T-helper 2 cell (primary cell): ENCODE measurements around the gene OR6J1.
"Not testable (repeated sequence)": the region's sequence is repeated elsewhere in the genome, so short reads cannot be mapped to it uniquely, and the experiment has no call there.

Source experiments
- DNase-seq, 5 experiments: peaks; one replicate each; pipeline versions ENCODE4 v3.0.0 to v3.0.0-alpha.2; 2012 to 2022
- total RNA-seq, 2 donors: gene quantifications; one replicate each; lab custom pipeline; 2026; lab: John Stamatoyannopoulos, UW

The OR6J1 gene
- total RNA-seq, result 0 reads per million in 2 donors

GRCh38 chr14:22644305-22644635, at the start of gene OR6J1:
OR6J1 (minus strand) TSS chr14:22644352; CDS start chr14:22634811, 9,541 bp downstream.
- DNase-seq, result no peak

- DNase-seq, result no peak
These were observed 48.0 kb upstream of the OR6J1 start for GRCh38 chr14:22692194-22692593.

- no peak for DNase-seq
These were observed 47.0 kb upstream of the OR6J1 start for GRCh38 chr14:22691171-22691570.

- DNase-seq, result peak in 1 of 5 experiments; percentile 44
These were observed 45.0 kb upstream of the OR6J1 start for GRCh38 chr14:22689199-22689598.

GRCh38 chr14:22687969-22688368, 43.8 kb upstream of the OR6J1 start:
- not testable (repeated sequence) for DNase-seq

GRCh38 chr14:22686176-22686611, 42.0 kb upstream of the OR6J1 start:
- not testable (repeated sequence) for DNase-seq

GRCh38 chr14:22685467-22685866, 41.3 kb upstream of the OR6J1 start:
- no peak for DNase-seq

GRCh38 chr14:22683428-22683827, 39.3 kb upstream of the OR6J1 start:
- DNase-seq, result not testable (repeated sequence)

- no peak for DNase-seq
These were observed 34.1 kb upstream of the OR6J1 start for GRCh38 chr14:22678221-22678620.

GRCh38 chr14:22677551-22677950, 33.4 kb upstream of the OR6J1 start:
- DNase-seq, result not testable (repeated sequence)

- DNase-seq, result no peak
These were observed 27.5 kb upstream of the OR6J1 start for GRCh38 chr14:22671622-22672021.

GRCh38 chr14:22668863-22669262, 24.7 kb upstream of the OR6J1 start:
- DNase-seq, result no peak

- DNase-seq, result no peak
These were observed 24.3 kb upstream of the OR6J1 start for GRCh38 chr14:22668417-22668816.

- no peak for DNase-seq
These were observed 23.7 kb upstream of the OR6J1 start for GRCh38 chr14:22667881-22668280.

- DNase-seq, result no peak
These were observed 22.2 kb upstream of the OR6J1 start for GRCh38 chr14:22666203-22666893.

- no peak for DNase-seq
These were observed 20.1 kb upstream of the OR6J1 start for GRCh38 chr14:22664261-22664660.

- DNase-seq, result no peak
These were observed 16.5 kb upstream of the OR6J1 start for GRCh38 chr14:22660654-22661053.

GRCh38 chr14:22658946-22659345, 14.8 kb upstream of the OR6J1 start:
- no peak for DNase-seq

- peak in 1 of 5 experiments; percentile 16 for DNase-seq
These were observed 13.7 kb upstream of the OR6J1 start for GRCh38 chr14:22657861-22658260.

GRCh38 chr14:22656945-22657731, 13.0 kb upstream of the OR6J1 start:
- DNase-seq, result no peak

- no peak for DNase-seq
These were observed 12.1 kb upstream of the OR6J1 start for GRCh38 chr14:22656226-22656625.

GRCh38 chr14:22653012-22653621, 9.0 kb upstream of the OR6J1 start:
- peak in 4 of 5 experiments; percentile 2 to 63 (median 24) for DNase-seq

- DNase-seq, result no peak
These were observed 7.4 kb upstream of the OR6J1 start for GRCh38 chr14:22651586-22651985.
